HepG2 (cell line): ENCODE results near the gene MYL6B. TPM values are rescaled to one million over a fixed set of nuclear protein-coding genes. Genes with fewer than 3 reads are reported as not detected.
A peak's percentile ranks its signal among the peaks of the same experiment; 100 is the strongest.

Experiments
- ATF7-NPFF ChIP-seq: sonication (generic); formaldehyde crosslinking; IDR thresholded peaks from 2 replicates; pipeline ENCODE4 v1.8.1; 2023; ENCODE audit warnings: mild to moderate bottlenecking, low read depth, missing genetic modification reagents, moderate library complexity
- GATA4 ChIP-seq: sonication (generic); IDR thresholded peaks from 2 replicates; pipeline ENCODE4 v1.6.1; 2016; ENCODE audit warnings: antibody characterized with exemption, low read depth, borderline replicate concordance
- LBX2 ChIP-seq: sonication (generic); formaldehyde crosslinking; IDR thresholded peaks from 2 replicates; pipeline ENCODE4 v1.5.0; 2020; ENCODE audit warnings: missing genetic modification reagents, mild to moderate bottlenecking, borderline replicate concordance
- MIER3 ChIP-seq: IDR thresholded peaks from 2 replicates; pipeline ENCODE4 v1.6.1; 2016; ENCODE audit warnings: missing compliant biosample characterization, borderline replicate concordance
- MTA1 ChIP-seq: sonication (generic); formaldehyde crosslinking; IDR thresholded peaks from 2 replicates; pipeline ENCODE4 v1.4.0; 2020; ENCODE audit warnings: missing genetic modification reagents, mild to moderate bottlenecking, borderline replicate concordance
- NBN ChIP-seq: fragments of 450-650 bp; conservative IDR thresholded peaks from 2 replicates; pipeline ENCODE4 v1.6.1; 2017
- NONO ChIP-seq, 2 experiments: fragments of 450-650 bp in 1 of 2; sonication (generic) in 1 of 2; formaldehyde crosslinking in 1 of 2; IDR thresholded peaks in 1 of 2; conservative IDR thresholded peaks in 1 of 2; 2 replicates each; pipeline versions ENCODE4 v1.6.1 to v1.8.0; 2017 to 2022; ENCODE audit warnings: mild to moderate bottlenecking in 1 of 2, missing genetic modification reagents in 1 of 2, moderate library complexity in 1 of 2
- PITX1 ChIP-seq: sonication (generic); formaldehyde crosslinking; IDR thresholded peaks from 2 replicates; pipeline ENCODE4 v1.5.1; 2020; ENCODE audit warnings: mild to moderate bottlenecking, missing genetic modification reagents
- RARG ChIP-seq: sonication (generic); formaldehyde crosslinking; IDR thresholded peaks from 2 replicates; pipeline ENCODE4 v1.4.0; 2020; ENCODE audit warnings: low read depth, mild to moderate bottlenecking, missing genetic modification reagents
- RFX1 ChIP-seq: fragments of 450-650 bp; IDR thresholded peaks from 2 replicates; pipeline ENCODE4 v1.6.1; 2017
- SALL2 ChIP-seq: sonication (generic); formaldehyde crosslinking; IDR thresholded peaks from 2 replicates; pipeline ENCODE4 v1.8.1; 2023; ENCODE audit warnings: mild to moderate bottlenecking, missing genetic modification reagents, inconsistent platforms
- SNAPC2 ChIP-seq: sonication (generic); formaldehyde crosslinking; IDR thresholded peaks from 2 replicates; pipeline ENCODE4 v1.8.1; 2022; ENCODE audit warnings: mild to moderate bottlenecking, missing genetic modification reagents
- SOX6 ChIP-seq, 2 experiments: fragments of 450-650 bp in 1 of 2; sonication (generic) in 1 of 2; formaldehyde crosslinking in 1 of 2; IDR thresholded peaks; 2 replicates each; pipeline versions ENCODE4 v1.4.0 to v1.6.1; 2017 to 2020; ENCODE audit warnings: antibody characterized with exemption in 1 of 2, mild to moderate bottlenecking in 1 of 2, missing genetic modification reagents in 1 of 2
- TBX2 ChIP-seq: sonication (generic); formaldehyde crosslinking; IDR thresholded peaks from 2 replicates; pipeline ENCODE4 v1.5.0; 2020; ENCODE audit warnings: missing genetic modification reagents, mild to moderate bottlenecking, borderline replicate concordance
- ZBTB1 ChIP-seq: sonication (generic); formaldehyde crosslinking; IDR thresholded peaks from 2 replicates; pipeline ENCODE4 v1.4.0; 2020; ENCODE audit warnings: missing genetic modification reagents, borderline replicate concordance
- ZNF180 ChIP-seq: sonication (generic); formaldehyde crosslinking; IDR thresholded peaks from 2 replicates; pipeline ENCODE4 v1.4.0; 2020; ENCODE audit warnings: low read depth, missing genetic modification reagents, borderline replicate concordance
- ZNF333 ChIP-seq: sonication (generic); formaldehyde crosslinking; IDR thresholded peaks from 2 replicates; pipeline ENCODE4 v1.4.0; 2020; ENCODE audit warnings: mild to moderate bottlenecking, missing genetic modification reagents, borderline replicate concordance
- ZNF724P ChIP-seq: sonication (generic); formaldehyde crosslinking; IDR thresholded peaks from 2 replicates; pipeline ENCODE4 v1.8.0; 2022; ENCODE audit warnings: missing genetic modification reagents, borderline replicate concordance
- ZNF766 ChIP-seq: sonication (generic); formaldehyde crosslinking; IDR thresholded peaks from 2 replicates; pipeline ENCODE4 v1.5.0; 2020; ENCODE audit warnings: missing genetic modification reagents, borderline replicate concordance
- ZSCAN20 ChIP-seq: sonication (generic); formaldehyde crosslinking; IDR thresholded peaks from 2 replicates; pipeline ENCODE4 v1.4.0; 2020; ENCODE audit warnings: missing genetic modification reagents, mild to moderate bottlenecking, borderline replicate concordance
- polyA plus RNA-seq, 8 experiments: library from polyadenylated mRNA; depleted of rRNA in 3 of 8; stranded (reverse) in 7 of 8; unstranded in 1 of 8; fragments of >200 nt; fragmentation: Illumina TruSeq in 4 of 8; extraction: Trizol in 4 of 8; gene quantifications; 2 replicates each; pipeline versions ENCODE4 v1.2.1 to v1.2.3, GENCODE V29; 2011 to 2016; ENCODE audit warnings: low read depth in 4 of 8, missing spikeins in 1 of 8, mixed read lengths in 1 of 8; ENCODE audit not compliant: insufficient read depth in 1 of 8
- total RNA-seq, 5 experiments: library from RNA; depleted of rRNA; stranded (reverse); fragments of >200 nt; fragmentation: Illumina TruSeq; extraction: Trizol; gene quantifications; 2 replicates each; pipeline ENCODE4 v1.2.3, GENCODE V29; 2016; ENCODE audit warnings: low read depth in 1 of 5
- TF ChIP-seq, protein P1 (sequence below): sonication (generic); formaldehyde crosslinking; IDR thresholded peaks from 2 replicates; pipeline ENCODE4 v1.5.1; 2020; ENCODE audit warnings: mild to moderate bottlenecking, missing genetic modification reagents, moderate library complexity
- TF ChIP-seq, protein P2 (sequence below): sonication (generic); formaldehyde crosslinking; conservative IDR thresholded peaks from 2 replicates; pipeline ENCODE4 v1.4.0; 2020; ENCODE audit warnings: missing genetic modification reagents

Gene MYL6B
- total and polyA plus RNA-seq, 2 of the 13 experiments (the other 11 are each of a cell fraction or from before 2014, with no cell fraction given) = 75.7 to 88.7 TPM

- TF ChIP-seq LBX2 (CRISPR knock-in tag) (no peak), MIER3 (CRISPR knock-in tag) (peak; percentile 90; the same call in 1 of the 2 replicates), RARG (no peak), TBX2 (CRISPR knock-in tag) (peak; percentile 89), ZNF180 (CRISPR knock-in tag) (no peak), ZNF766 (CRISPR knock-in tag) (peak; percentile 66; the same call in 1 of the 2 replicates), ZNF333 (0 out of 2 replicates have a peak, but pooled peaks have one; percentile 51), SALL2 (CRISPR knock-in tag) (peak; percentile 89), ZBTB1 (CRISPR knock-in tag) (no peak), ZSCAN20 (CRISPR knock-in tag) (no peak), SNAPC2 (0 out of 2 replicates have a peak, but pooled peaks have one; percentile 53), NBN (no peak), RFX1 (peak; percentile 98), GATA4 (peak; percentile 41; the same call in 1 of the 2 replicates), NONO (IDR thresholded peaks at IDR 0.05) (no peak), NONO (CRISPR knock-in tag; conservative IDR thresholded peaks at IDR 0.05) (peak; percentile 95), ZNF724P (CRISPR knock-in tag) (peak; percentile 82), SOX6 (IDR thresholded peaks at IDR 0.05) (no peak), SOX6 (CRISPR knock-in tag; IDR thresholded peaks at IDR 0.05) (peak; percentile 80), ATF7-NPFF (CRISPR knock-in tag) (peak; percentile 93), MTA1 (no peak; the same call in 1 of the 2 replicates), PITX1 (peak; percentile 76)
- TF ChIP-seq, protein P1, sequence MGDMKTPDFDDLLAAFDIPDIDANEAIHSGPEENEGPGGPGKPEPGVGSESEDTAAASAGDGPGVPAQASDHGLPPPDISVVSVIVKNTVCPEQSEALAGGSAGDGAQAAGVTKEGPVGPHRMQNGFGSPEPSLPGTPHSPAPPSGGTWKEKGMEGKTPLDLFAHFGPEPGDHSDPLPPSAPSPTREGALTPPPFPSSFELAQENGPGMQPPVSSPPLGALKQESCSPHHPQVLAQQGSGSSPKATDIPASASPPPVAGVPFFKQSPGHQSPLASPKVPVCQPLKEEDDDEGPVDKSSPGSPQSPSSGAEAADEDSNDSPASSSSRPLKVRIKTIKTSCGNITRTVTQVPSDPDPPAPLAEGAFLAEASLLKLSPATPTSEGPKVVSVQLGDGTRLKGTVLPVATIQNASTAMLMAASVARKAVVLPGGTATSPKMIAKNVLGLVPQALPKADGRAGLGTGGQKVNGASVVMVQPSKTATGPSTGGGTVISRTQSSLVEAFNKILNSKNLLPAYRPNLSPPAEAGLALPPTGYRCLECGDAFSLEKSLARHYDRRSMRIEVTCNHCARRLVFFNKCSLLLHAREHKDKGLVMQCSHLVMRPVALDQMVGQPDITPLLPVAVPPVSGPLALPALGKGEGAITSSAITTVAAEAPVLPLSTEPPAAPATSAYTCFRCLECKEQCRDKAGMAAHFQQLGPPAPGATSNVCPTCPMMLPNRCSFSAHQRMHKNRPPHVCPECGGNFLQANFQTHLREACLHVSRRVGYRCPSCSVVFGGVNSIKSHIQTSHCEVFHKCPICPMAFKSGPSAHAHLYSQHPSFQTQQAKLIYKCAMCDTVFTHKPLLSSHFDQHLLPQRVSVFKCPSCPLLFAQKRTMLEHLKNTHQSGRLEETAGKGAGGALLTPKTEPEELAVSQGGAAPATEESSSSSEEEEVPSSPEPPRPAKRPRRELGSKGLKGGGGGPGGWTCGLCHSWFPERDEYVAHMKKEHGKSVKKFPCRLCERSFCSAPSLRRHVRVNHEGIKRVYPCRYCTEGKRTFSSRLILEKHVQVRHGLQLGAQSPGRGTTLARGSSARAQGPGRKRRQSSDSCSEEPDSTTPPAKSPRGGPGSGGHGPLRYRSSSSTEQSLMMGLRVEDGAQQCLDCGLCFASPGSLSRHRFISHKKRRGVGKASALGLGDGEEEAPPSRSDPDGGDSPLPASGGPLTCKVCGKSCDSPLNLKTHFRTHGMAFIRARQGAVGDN (CRISPR knock-in tag) = peak; percentile 95
- TF ChIP-seq, protein P2, sequence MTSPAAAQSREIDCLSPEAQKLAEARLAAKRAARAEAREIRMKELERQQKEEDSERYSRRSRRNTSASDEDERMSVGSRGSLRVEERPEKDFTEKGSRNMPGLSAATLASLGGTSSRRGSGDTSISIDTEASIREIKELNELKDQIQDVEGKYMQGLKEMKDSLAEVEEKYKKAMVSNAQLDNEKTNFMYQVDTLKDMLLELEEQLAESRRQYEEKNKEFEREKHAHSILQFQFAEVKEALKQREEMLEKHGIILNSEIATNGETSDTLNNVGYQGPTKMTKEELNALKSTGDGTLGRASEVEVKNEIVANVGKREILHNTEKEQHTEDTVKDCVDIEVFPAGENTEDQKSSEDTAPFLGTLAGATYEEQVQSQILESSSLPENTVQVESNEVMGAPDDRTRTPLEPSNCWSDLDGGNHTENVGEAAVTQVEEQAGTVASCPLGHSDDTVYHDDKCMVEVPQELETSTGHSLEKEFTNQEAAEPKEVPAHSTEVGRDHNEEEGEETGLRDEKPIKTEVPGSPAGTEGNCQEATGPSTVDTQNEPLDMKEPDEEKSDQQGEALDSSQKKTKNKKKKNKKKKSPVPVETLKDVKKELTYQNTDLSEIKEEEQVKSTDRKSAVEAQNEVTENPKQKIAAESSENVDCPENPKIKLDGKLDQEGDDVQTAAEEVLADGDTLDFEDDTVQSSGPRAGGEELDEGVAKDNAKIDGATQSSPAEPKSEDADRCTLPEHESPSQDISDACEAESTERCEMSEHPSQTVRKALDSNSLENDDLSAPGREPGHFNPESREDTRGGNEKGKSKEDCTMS (CRISPR knock-in tag) = no peak
These were observed 34.4 kb upstream of the MYL6B start, which contains the start of gene ZC3H10 (continued) for GRCh38 chr12:56117778-56118687.
